Measurements from ENCODE around the gene TDRD1. TPM values are rescaled to one million over a fixed set of nuclear protein-coding genes. Genes with fewer than 3 reads are reported as not detected.

Gene TDRD1
- total and polyA plus RNA-seq, 4 donors, result 0.01 to 0.17 (median 0.07) TPM

DNA sequence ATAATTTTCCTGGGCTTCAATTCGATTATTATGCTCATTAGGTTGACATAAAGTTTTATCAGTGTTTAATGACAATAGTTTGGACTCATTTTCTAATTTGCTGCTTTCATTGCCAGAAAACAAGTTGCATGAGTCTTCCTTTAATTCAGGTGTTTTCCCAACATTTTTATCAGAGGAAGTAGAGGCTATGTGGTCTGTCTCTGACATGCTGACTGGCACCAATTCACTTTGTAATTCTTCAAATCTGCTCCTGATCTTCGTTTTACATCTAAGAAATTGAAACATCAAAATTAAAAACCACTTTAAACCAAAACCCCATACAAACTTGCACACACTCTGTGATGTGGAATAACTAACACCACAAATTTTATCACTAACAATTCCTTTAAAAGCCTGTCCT, 16.1 kb upstream of the TDRD1 start:
- no peak for DNase-seq (ENCODE audit: low spot score)
- WGBS, result 80% methylated on average over 2 of the region's 2 CpGs
- Histone ChIP-seq H3K4me3 (ENCODE audit: low read depth in 1 of 3, low read length in 3 of 3) (no peak overlapping the region), H3K27ac (ENCODE audit: low read depth in 1 of 2, low read length in 2 of 2) (no peak overlapping the region), H3K9ac (ENCODE audit: low read depth in 1 of 2, low read length in 2 of 2) (no peak overlapping the region), H3K4me1 (ENCODE audit: control insufficient read depth in 4 of 4, insufficient read depth in 4 of 4, low read length in 3 of 4) (no peaks in the 10 kb centered on the region), H3K9me3 (ENCODE audit: control insufficient read depth in 4 of 4, low read length in 3 of 4) (no peaks in the 10 kb centered on the region), H3K27me3 (ENCODE audit: control insufficient read depth in 4 of 4, insufficient read depth in 4 of 4, low read length in 3 of 4) (no peaks in the 10 kb centered on the region), H3K36me3 (ENCODE audit: control insufficient read depth in 4 of 4, insufficient read depth in 3 of 4, low read depth in 1 of 4, low read length in 3 of 4) (peaks cover 0 to 7% (median 4%) of the 10 kb centered on the region in 4 donors)
- TF ChIP-seq FOXA1 (IDR thresholded peaks at IDR 0.05) (no peak), SP1 (IDR thresholded peaks at IDR 0.05) (no peak), JUND (IDR thresholded peaks at IDR 0.05) (no peak), HNF4A (conservative IDR thresholded peaks at IDR 0.05) (no peak), YY1 (IDR thresholded peaks at IDR 0.05) (no peak), RXRA (IDR thresholded peaks at IDR 0.05) (no peak), NR2F2 (IDR thresholded peaks at IDR 0.05) (no peak)
- TF ChIP-seq, protein P1, sequence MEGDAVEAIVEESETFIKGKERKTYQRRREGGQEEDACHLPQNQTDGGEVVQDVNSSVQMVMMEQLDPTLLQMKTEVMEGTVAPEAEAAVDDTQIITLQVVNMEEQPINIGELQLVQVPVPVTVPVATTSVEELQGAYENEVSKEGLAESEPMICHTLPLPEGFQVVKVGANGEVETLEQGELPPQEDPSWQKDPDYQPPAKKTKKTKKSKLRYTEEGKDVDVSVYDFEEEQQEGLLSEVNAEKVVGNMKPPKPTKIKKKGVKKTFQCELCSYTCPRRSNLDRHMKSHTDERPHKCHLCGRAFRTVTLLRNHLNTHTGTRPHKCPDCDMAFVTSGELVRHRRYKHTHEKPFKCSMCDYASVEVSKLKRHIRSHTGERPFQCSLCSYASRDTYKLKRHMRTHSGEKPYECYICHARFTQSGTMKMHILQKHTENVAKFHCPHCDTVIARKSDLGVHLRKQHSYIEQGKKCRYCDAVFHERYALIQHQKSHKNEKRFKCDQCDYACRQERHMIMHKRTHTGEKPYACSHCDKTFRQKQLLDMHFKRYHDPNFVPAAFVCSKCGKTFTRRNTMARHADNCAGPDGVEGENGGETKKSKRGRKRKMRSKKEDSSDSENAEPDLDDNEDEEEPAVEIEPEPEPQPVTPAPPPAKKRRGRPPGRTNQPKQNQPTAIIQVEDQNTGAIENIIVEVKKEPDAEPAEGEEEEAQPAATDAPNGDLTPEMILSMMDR (IDR thresholded peaks at IDR 0.05; ENCODE audit: low read depth, low read length, missing input control), result no peak
- TF ChIP-seq, protein P2, sequence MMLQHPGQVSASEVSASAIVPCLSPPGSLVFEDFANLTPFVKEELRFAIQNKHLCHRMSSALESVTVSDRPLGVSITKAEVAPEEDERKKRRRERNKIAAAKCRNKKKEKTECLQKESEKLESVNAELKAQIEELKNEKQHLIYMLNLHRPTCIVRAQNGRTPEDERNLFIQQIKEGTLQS (IDR thresholded peaks at IDR 0.05), result no peak
- TF ChIP-seq, protein P3, sequence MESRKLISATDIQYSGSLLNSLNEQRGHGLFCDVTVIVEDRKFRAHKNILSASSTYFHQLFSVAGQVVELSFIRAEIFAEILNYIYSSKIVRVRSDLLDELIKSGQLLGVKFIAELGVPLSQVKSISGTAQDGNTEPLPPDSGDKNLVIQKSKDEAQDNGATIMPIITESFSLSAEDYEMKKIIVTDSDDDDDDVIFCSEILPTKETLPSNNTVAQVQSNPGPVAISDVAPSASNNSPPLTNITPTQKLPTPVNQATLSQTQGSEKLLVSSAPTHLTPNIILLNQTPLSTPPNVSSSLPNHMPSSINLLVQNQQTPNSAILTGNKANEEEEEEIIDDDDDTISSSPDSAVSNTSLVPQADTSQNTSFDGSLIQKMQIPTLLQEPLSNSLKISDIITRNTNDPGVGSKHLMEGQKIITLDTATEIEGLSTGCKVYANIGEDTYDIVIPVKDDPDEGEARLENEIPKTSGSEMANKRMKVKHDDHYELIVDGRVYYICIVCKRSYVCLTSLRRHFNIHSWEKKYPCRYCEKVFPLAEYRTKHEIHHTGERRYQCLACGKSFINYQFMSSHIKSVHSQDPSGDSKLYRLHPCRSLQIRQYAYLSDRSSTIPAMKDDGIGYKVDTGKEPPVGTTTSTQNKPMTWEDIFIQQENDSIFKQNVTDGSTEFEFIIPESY (IDR thresholded peaks at IDR 0.05), result no peak
- TF ChIP-seq, protein P4, sequence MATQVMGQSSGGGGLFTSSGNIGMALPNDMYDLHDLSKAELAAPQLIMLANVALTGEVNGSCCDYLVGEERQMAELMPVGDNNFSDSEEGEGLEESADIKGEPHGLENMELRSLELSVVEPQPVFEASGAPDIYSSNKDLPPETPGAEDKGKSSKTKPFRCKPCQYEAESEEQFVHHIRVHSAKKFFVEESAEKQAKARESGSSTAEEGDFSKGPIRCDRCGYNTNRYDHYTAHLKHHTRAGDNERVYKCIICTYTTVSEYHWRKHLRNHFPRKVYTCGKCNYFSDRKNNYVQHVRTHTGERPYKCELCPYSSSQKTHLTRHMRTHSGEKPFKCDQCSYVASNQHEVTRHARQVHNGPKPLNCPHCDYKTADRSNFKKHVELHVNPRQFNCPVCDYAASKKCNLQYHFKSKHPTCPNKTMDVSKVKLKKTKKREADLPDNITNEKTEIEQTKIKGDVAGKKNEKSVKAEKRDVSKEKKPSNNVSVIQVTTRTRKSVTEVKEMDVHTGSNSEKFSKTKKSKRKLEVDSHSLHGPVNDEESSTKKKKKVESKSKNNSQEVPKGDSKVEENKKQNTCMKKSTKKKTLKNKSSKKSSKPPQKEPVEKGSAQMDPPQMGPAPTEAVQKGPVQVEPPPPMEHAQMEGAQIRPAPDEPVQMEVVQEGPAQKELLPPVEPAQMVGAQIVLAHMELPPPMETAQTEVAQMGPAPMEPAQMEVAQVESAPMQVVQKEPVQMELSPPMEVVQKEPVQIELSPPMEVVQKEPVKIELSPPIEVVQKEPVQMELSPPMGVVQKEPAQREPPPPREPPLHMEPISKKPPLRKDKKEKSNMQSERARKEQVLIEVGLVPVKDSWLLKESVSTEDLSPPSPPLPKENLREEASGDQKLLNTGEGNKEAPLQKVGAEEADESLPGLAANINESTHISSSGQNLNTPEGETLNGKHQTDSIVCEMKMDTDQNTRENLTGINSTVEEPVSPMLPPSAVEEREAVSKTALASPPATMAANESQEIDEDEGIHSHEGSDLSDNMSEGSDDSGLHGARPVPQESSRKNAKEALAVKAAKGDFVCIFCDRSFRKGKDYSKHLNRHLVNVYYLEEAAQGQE (IDR thresholded peaks at IDR 0.05), result no peak

DNA sequence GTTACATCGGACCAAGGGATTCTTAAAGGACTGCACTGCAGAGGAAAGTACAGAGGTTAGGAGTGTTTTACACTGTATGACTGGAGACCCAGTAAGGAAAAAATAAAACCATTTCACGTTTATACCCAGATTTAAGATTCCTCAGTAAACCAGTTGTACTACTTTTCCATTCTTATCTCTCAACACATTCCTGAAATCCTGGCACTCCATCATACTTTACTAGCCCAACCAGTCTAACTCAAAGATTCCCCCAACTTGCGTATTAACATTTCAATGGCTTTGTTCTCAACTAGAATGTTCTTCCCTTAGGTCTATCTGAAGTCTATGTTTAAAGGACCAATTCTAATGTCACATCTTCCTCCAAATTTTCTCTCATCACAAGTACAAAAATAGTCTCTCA, 13.1 kb upstream of the TDRD1 start:
- no peaks in the 10 kb centered on the region for H3K4me1 ChIP-seq (ENCODE audit: control insufficient read depth in 4 of 4, insufficient read depth in 4 of 4, low read length in 3 of 4)
- peaks cover 2 to 6% (median 3%) of the 10 kb centered on the region in 4 donors for H3K9me3 ChIP-seq (ENCODE audit: control insufficient read depth in 4 of 4, low read length in 3 of 4)
- no peak overlapping the region for H3K27ac ChIP-seq (ENCODE audit: low read depth in 1 of 2, low read length in 2 of 2)
- TF ChIP-seq, protein P3 (IDR thresholded peaks at IDR 0.05), result no peak
- no peak for TF ChIP-seq HNF4A (conservative IDR thresholded peaks at IDR 0.05)
- TF ChIP-seq, protein P5, sequence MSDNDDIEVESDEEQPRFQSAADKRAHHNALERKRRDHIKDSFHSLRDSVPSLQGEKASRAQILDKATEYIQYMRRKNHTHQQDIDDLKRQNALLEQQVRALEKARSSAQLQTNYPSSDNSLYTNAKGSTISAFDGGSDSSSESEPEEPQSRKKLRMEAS (IDR thresholded peaks at IDR 0.05), result no peak
- no peak for TF ChIP-seq GABPA (IDR thresholded peaks at IDR 0.05 in 1 of 2, conservative IDR thresholded peaks at IDR 0.05 in 1 of 2)
- TF ChIP-seq, protein P2 (IDR thresholded peaks at IDR 0.05), result no peak
- TF ChIP-seq NR2F2 (IDR thresholded peaks at IDR 0.05), result no peak
- TF ChIP-seq HNF4G (IDR thresholded peaks at IDR 0.05), result no peak
- TF ChIP-seq RXRA (IDR thresholded peaks at IDR 0.05), result no peak
- TF ChIP-seq FOXA1 (IDR thresholded peaks at IDR 0.05), result no peak
- TF ChIP-seq RAD21 (IDR thresholded peaks at IDR 0.05), result no peak
- no peak for TF ChIP-seq EGR1 (IDR thresholded peaks at IDR 0.05; ENCODE audit: low read depth in 2 of 2)
- no peak for TF ChIP-seq TAF1 (conservative IDR thresholded peaks at IDR 0.05)
- TF ChIP-seq, protein P1 (IDR thresholded peaks at IDR 0.05; ENCODE audit: low read depth, low read length, missing input control), result no peak
- no peak for TF ChIP-seq YY1 (IDR thresholded peaks at IDR 0.05)
- WGBS, result 84% methylated on average over 3 of the region's 3 CpGs
- H3K9ac ChIP-seq (ENCODE audit: low read depth in 1 of 2, low read length in 2 of 2), result no peak overlapping the region
- no peak overlapping the region for H3K4me3 ChIP-seq (ENCODE audit: low read depth in 1 of 3, low read length in 3 of 3)
- H3K27me3 ChIP-seq (ENCODE audit: control insufficient read depth in 4 of 4, insufficient read depth in 4 of 4, low read length in 3 of 4), result no peaks in the 10 kb centered on the region
- DNase-seq (ENCODE audit: low spot score), result no peak
- peaks cover 0 to 5% (median 3%) of the 10 kb centered on the region in 4 donors for H3K36me3 ChIP-seq (ENCODE audit: control insufficient read depth in 4 of 4, insufficient read depth in 3 of 4, low read depth in 1 of 4, low read length in 3 of 4)
